OCI-LY7 (cell line): ENCODE results near the gene XRN2.

ENCODE experiments used
- CTCF ChIP-seq: fragments of 200-600 bp; sonication (generic); conservative IDR thresholded peaks from 2 replicates; pipeline ENCODE4 v1.5.1; 2014; ENCODE audit warnings: mild to moderate bottlenecking, antibody characterized with exemption, low read length, moderate library complexity, mixed read lengths
- EZH2phosphoT487 ChIP-seq: fragments of 200-600 bp; sonication (generic); IDR thresholded peaks from 2 replicates; pipeline ENCODE4 v1.6.1; 2018; ENCODE audit warnings: low read depth, borderline replicate concordance, mild to moderate bottlenecking, mixed run types, antibody characterized with exemption, low read length, moderate library complexity, mixed read lengths

GRCh38 chr20:21387528-21387927 is 84.4 kb downstream of the XRN2 start:
- TF ChIP-seq CTCF (no peak), EZH2phosphoT487 (no peak)
